Tibial nerve (tissue), 4 donors: ENCODE data around the gene TTC3. TPM values are rescaled to one million over a fixed set of nuclear protein-coding genes. Genes with fewer than 3 reads are reported as not detected.
"Not testable (repeated sequence)": the region's sequence is repeated elsewhere in the genome, so short reads cannot be mapped to it uniquely, and the experiment has no call there.

Experiments used
- DNase-seq, 2 donors: peaks; one replicate each; pipeline ENCODE4 v3.0.0-alpha.2; 2019; ENCODE audit warnings: low spot score in 2 of 2
- H3K27ac ChIP-seq, 4 donors: fragments of 200-600 bp; sonication (generic) in 3 of 4; one replicate each; pipeline ENCODE4 v1.5.1; 2017 to 2019; ENCODE audit warnings: mild to moderate bottlenecking in 1 of 4
- H3K27me3 ChIP-seq, 2 donors: fragments of 200-600 bp; sonication (generic) in 1 of 2; one replicate each; pipeline versions ENCODE4 v1.5.1 to v1.6.0; 2017 to 2019
- H3K36me3 ChIP-seq, 3 donors: fragments of 200-600 bp; sonication (generic); one replicate each; pipeline ENCODE4 v1.5.1; 2018 to 2019
- H3K4me1 ChIP-seq, 4 donors: fragments of 200-600 bp; sonication (generic) in 3 of 4; one replicate each; pipeline ENCODE4 v1.5.1; 2017 to 2019
- H3K4me3 ChIP-seq, 4 donors: fragments of 200-600 bp; sonication (generic) in 3 of 4; one replicate each; pipeline ENCODE4 v1.5.1; 2017 to 2019; ENCODE audit warnings: mild to moderate bottlenecking in 1 of 4, moderate library complexity in 1 of 4
- H3K9me3 ChIP-seq, 4 donors: fragments of 200-600 bp; sonication (generic) in 3 of 4; one replicate each; pipeline ENCODE4 v1.5.1; 2017 to 2019
- CTCF ChIP-seq, 5 experiments: fragments of 200-600 bp in 3 of 5; fragments of 450-650 bp in 2 of 5; sonication (generic) in 3 of 5; IDR thresholded peaks; one replicate each; pipeline ENCODE4 v1.5.1; 2016 to 2019; ENCODE audit warnings: antibody characterized with exemption in 5 of 5, mild to moderate bottlenecking in 3 of 5, moderate library complexity in 2 of 5
- EP300 ChIP-seq, 2 donors: sonication (generic); formaldehyde crosslinking; IDR thresholded peaks; one replicate each; pipeline ENCODE4 v1.6.1; 2017; ENCODE audit warnings: antibody characterized with exemption in 2 of 2, mild to moderate bottlenecking in 1 of 2
- POLR2A ChIP-seq, 2 donors: fragments of 450-650 bp; IDR thresholded peaks; one replicate each; pipeline ENCODE4 v1.6.1; 2017; ENCODE audit warnings: antibody characterized with exemption in 2 of 2, mild to moderate bottlenecking in 2 of 2, moderate library complexity in 2 of 2
- WGBS, 2 donors: methylation state at CpG; one replicate each; pipeline ENCODE4 v1.1.5; 2018; 5-methylcytosine and 5-hydroxymethylcytosine counted together
- total RNA-seq, 4 donors: library from RNA; depleted of rRNA; stranded (reverse); fragments of >200 nt; gene quantifications; one replicate each; pipeline ENCODE4 v1.1.0, GENCODE V29; 2016

Gene TTC3
- total RNA-seq, 4 donors from 2014 or later = 136 to 259 (median 158) TPM

- WGBS, 2 donors = 88 to 96% methylated on average over 4 of the region's 4 CpGs
- TF ChIP-seq EP300 (IDR thresholded peaks at IDR 0.05) (no peak), POLR2A (IDR thresholded peaks at IDR 0.05) (no peak), CTCF (IDR thresholded peaks at IDR 0.05) (no peak)
These were observed 26.0 kb upstream of the TTC3 start for GRCh38 chr21:37047079-37047478.

GRCh38 chr21:37049741-37050140 lies 23.3 kb upstream of the TTC3 start:
- not testable (repeated sequence) for H3K4me3 ChIP-seq, H3K27ac ChIP-seq, DNase-seq, H3K4me1 ChIP-seq, H3K27me3 ChIP-seq, H3K9me3 ChIP-seq, H3K36me3 ChIP-seq
- WGBS, 2 donors = 65 to 98% methylated on average over 2 to 3 of the region's 3 CpGs

More at GRCh38 chr21:37047079-37047478, 26.0 kb upstream of the TTC3 start:
- Histone ChIP-seq H3K27ac (no peak overlapping the region), H3K9me3 (no peaks in the 10 kb centered on the region), H3K36me3 (no peaks in the 10 kb centered on the region), H3K4me1 (no peaks in the 10 kb centered on the region), H3K27me3 (no peaks in the 10 kb centered on the region), H3K4me3 (no peak overlapping the region)
- no peak for DNase-seq

GRCh38 chr21:37055271-37055855 lies 17.7 kb upstream of the TTC3 start:
- Histone ChIP-seq H3K27me3 (no peaks in the 10 kb centered on the region), H3K4me1 (peaks cover 0 to 6% (median under 1%) of the 10 kb centered on the region in 4 donors), H3K36me3 (no peaks in the 10 kb centered on the region), H3K4me3 (no peak overlapping the region), H3K27ac (no peak overlapping the region), H3K9me3 (no peaks in the 10 kb centered on the region)
- WGBS, 2 donors = 80 to 90% methylated on average over 2 of the region's 2 CpGs
- TF ChIP-seq POLR2A (IDR thresholded peaks at IDR 0.05) = no peak
- TF ChIP-seq CTCF (IDR thresholded peaks at IDR 0.05) = no peak
- no peak for TF ChIP-seq EP300 (IDR thresholded peaks at IDR 0.05)
- no peak for DNase-seq

- Histone ChIP-seq H3K27ac (no peak overlapping the region), H3K27me3 (no peaks in the 10 kb centered on the region), H3K36me3 (no peaks in the 10 kb centered on the region), H3K4me3 (no peak overlapping the region), H3K4me1 (peaks cover 0 to 10% (median 7%) of the 10 kb centered on the region in 4 donors), H3K9me3 (no peaks in the 10 kb centered on the region)
- 92% methylated on average over 7 of the region's 7 CpGs for WGBS, 2 donors
- DNase-seq = no peak
- no peak for TF ChIP-seq POLR2A (IDR thresholded peaks at IDR 0.05)
- TF ChIP-seq CTCF (IDR thresholded peaks at IDR 0.05) = no peak
- TF ChIP-seq EP300 (IDR thresholded peaks at IDR 0.05) = no peak
These were observed 15.4 kb upstream of the TTC3 start for GRCh38 chr21:37057614-37058013.

GRCh38 chr21:37058261-37058660 lies 14.8 kb upstream of the TTC3 start:
- no peaks in the 10 kb centered on the region for H3K9me3 ChIP-seq
- H3K36me3 ChIP-seq = no peaks in the 10 kb centered on the region
- DNase-seq = no peak
- H3K27me3 ChIP-seq = no peaks in the 10 kb centered on the region
- no peak for TF ChIP-seq EP300 (IDR thresholded peaks at IDR 0.05)
- no peak for TF ChIP-seq CTCF (IDR thresholded peaks at IDR 0.05)
- TF ChIP-seq POLR2A (IDR thresholded peaks at IDR 0.05) = no peak
- no peak overlapping the region for H3K4me3 ChIP-seq
- no peak overlapping the region for H3K27ac ChIP-seq
- WGBS, 2 donors = 60 to 65% methylated on average over 2 of the region's 2 CpGs
- H3K4me1 ChIP-seq = peaks cover 0 to 10% (median 7%) of the 10 kb centered on the region in 4 donors

GRCh38 chr21:37059181-37059580 lies 13.9 kb upstream of the TTC3 start:
- DNase-seq = no peak
- peaks cover 0 to 10% (median 7%) of the 10 kb centered on the region in 4 donors for H3K4me1 ChIP-seq
- H3K36me3 ChIP-seq = peaks cover 0 to under 1% (median 0%) of the 10 kb centered on the region in 3 donors
- H3K4me3 ChIP-seq = no peak overlapping the region
- H3K27me3 ChIP-seq = no peaks in the 10 kb centered on the region
- WGBS, 2 donors = 68 to 75% methylated on average over 5 of the region's 5 CpGs
- H3K9me3 ChIP-seq = no peaks in the 10 kb centered on the region
- H3K27ac ChIP-seq = no peak overlapping the region
- no peak for TF ChIP-seq POLR2A (IDR thresholded peaks at IDR 0.05)
- no peak for TF ChIP-seq EP300 (IDR thresholded peaks at IDR 0.05)
- no peak for TF ChIP-seq CTCF (IDR thresholded peaks at IDR 0.05)
